ENCODE measurements around the gene TXNDC12. TPM values are rescaled to one million over a fixed set of nuclear protein-coding genes. Genes with fewer than 3 reads are reported as not detected.
"Not testable (repeated sequence)": the region's sequence is repeated elsewhere in the genome, so short reads cannot be mapped to it uniquely, and the experiment has no call there.

The TXNDC12 gene
- polyA plus RNA-seq (ENCODE audit: low read depth in 6 of 6) = 10 to 100 TPM; 67.9 to 98.7 (median 82.6) TPM

GRCh38 chr1:52055066-52055865 is at the start of gene TXNDC12:
Gene TXNDC12 (minus strand): TSS chr1:52055191. CDS start chr1:52055096, 95 bp downstream.
- H3K36me3 Mint-ChIP-seq = peaks cover 6 to 7% of the 10 kb centered on the region in 2 donors

GRCh38 chr1:52102336-52103013 is 47.5 kb upstream of the TXNDC12 start:
- DNase-seq = no peak
- Mint-ChIP-seq H3K27me3 (no peaks in the 10 kb centered on the region), H3K9me3 (no peaks in the 10 kb centered on the region), H3K4me3 (no peak overlapping the region), H3K36me3 (no peaks in the 10 kb centered on the region), H3K4me1 (no peaks in the 10 kb centered on the region), H3K27ac (no peak overlapping the region)
- no peak for ATAC-seq (ENCODE audit: low read depth in 2 of 2)

More at GRCh38 chr1:52055066-52055865, at the start of gene TXNDC12:
- Mint-ChIP-seq H3K27me3 (no peaks in the 10 kb centered on the region), H3K4me1 (peaks cover 43 to 62% (median 45%) of the 10 kb centered on the region in 3 donors), H3K27ac (peak within 1 kb of the TSS; percentile 91 to 98 (median 97)), H3K4me3 (peak within 1 kb of the TSS; percentile 97 to 100 (median 99)), H3K9me3 (no peaks in the 10 kb centered on the region)
- peak; percentile 25 to 27 for ATAC-seq (ENCODE audit: low read depth in 2 of 2)
- peak; percentile 73 for DNase-seq

GRCh38 chr1:52098139-52098871 is 43.3 kb upstream of the TXNDC12 start:
- Mint-ChIP-seq H3K27me3 (no peaks in the 10 kb centered on the region), H3K4me3 (no peak overlapping the region), H3K9me3 (no peaks in the 10 kb centered on the region), H3K36me3 (no peaks in the 10 kb centered on the region), H3K4me1 (no peaks in the 10 kb centered on the region), H3K27ac (peak overlapping the region in 1 of 6 donors; percentile 2)
- no peak for ATAC-seq (ENCODE audit: low read depth in 2 of 2)
- DNase-seq = no peak

GRCh38 chr1:52096216-52096615 is 41.2 kb upstream of the TXNDC12 start:
- Mint-ChIP-seq H3K4me1 (no peaks in the 10 kb centered on the region), H3K36me3 (peaks cover 0 to 3% of the 10 kb centered on the region in 2 donors), H3K27me3 (no peaks in the 10 kb centered on the region), H3K27ac (peak overlapping the region in 1 of 6 donors; percentile 90), H3K9me3 (no peaks in the 10 kb centered on the region), H3K4me3 (peak overlapping the region in 2 of 8 donors; percentile 2 to 47)
- DNase-seq (no peak), ATAC-seq (ENCODE audit: low read depth in 2 of 2) (no peak)

GRCh38 chr1:52094300-52094699 is 39.3 kb upstream of the TXNDC12 start:
- H3K9me3 Mint-ChIP-seq; H3K4me3 Mint-ChIP-seq; ATAC-seq (ENCODE audit: low read depth in 2 of 2); H3K4me1 Mint-ChIP-seq; H3K27me3 Mint-ChIP-seq; DNase-seq: not testable (repeated sequence)
- peaks cover 3 to 15% of the 10 kb centered on the region in 2 donors for H3K36me3 Mint-ChIP-seq
- peak overlapping the region in 2 of 6 donors; percentile 72 to 82 for H3K27ac Mint-ChIP-seq

GRCh38 chr1:52087892-52088291 is 32.9 kb upstream of the TXNDC12 start:
- not testable (repeated sequence) for H3K27ac Mint-ChIP-seq; ATAC-seq (ENCODE audit: low read depth in 2 of 2); H3K27me3 Mint-ChIP-seq; H3K4me3 Mint-ChIP-seq; H3K4me1 Mint-ChIP-seq; H3K9me3 Mint-ChIP-seq; DNase-seq
- peaks cover 16 to 41% of the 10 kb centered on the region in 2 donors for H3K36me3 Mint-ChIP-seq

- ATAC-seq (ENCODE audit: low read depth in 2 of 2) = no peak
- H3K4me1 Mint-ChIP-seq = peaks cover 5 to 7% (median 6%) of the 10 kb centered on the region in 3 donors
- H3K27me3 Mint-ChIP-seq = no peaks in the 10 kb centered on the region
- H3K9me3 Mint-ChIP-seq = no peaks in the 10 kb centered on the region
- peak overlapping the region in 1 of 8 donors; percentile 81 for H3K4me3 Mint-ChIP-seq
- peaks cover 0 to 9% of the 10 kb centered on the region in 2 donors for H3K36me3 Mint-ChIP-seq
- no peak for DNase-seq
- no peak overlapping the region for H3K27ac Mint-ChIP-seq
Measured at GRCh38 chr1:52080014-52080415, 25.0 kb upstream of the TXNDC12 start.

- not testable (repeated sequence) for H3K27me3 Mint-ChIP-seq; H3K9me3 Mint-ChIP-seq; H3K27ac Mint-ChIP-seq; ATAC-seq (ENCODE audit: low read depth in 2 of 2); H3K4me3 Mint-ChIP-seq; DNase-seq
- peaks cover 0 to 12% of the 10 kb centered on the region in 2 donors for H3K36me3 Mint-ChIP-seq
- H3K4me1 Mint-ChIP-seq = peaks cover 6 to 12% (median 7%) of the 10 kb centered on the region in 3 donors
Measured at GRCh38 chr1:52077277-52077676, 22.3 kb upstream of the TXNDC12 start.

GRCh38 chr1:52072291-52072690 is 17.3 kb upstream of the TXNDC12 start:
- peaks cover 20 to 41% (median 23%) of the 10 kb centered on the region in 3 donors for H3K4me1 Mint-ChIP-seq
- H3K27ac Mint-ChIP-seq = no peak overlapping the region
- ATAC-seq (ENCODE audit: low read depth in 2 of 2) (no peak), DNase-seq (no peak)
- no peaks in the 10 kb centered on the region for H3K27me3 Mint-ChIP-seq
- H3K36me3 Mint-ChIP-seq = peaks cover 0 to 16% of the 10 kb centered on the region in 2 donors
- no peaks in the 10 kb centered on the region for H3K9me3 Mint-ChIP-seq
- no peak overlapping the region for H3K4me3 Mint-ChIP-seq

- DNase-seq = no peak
- H3K27ac Mint-ChIP-seq = no peak overlapping the region
Measured at GRCh38 chr1:52070704-52071103, 15.7 kb upstream of the TXNDC12 start.

GRCh38 chr1:52063192-52063591 is 8.2 kb upstream of the TXNDC12 start:
- DNase-seq (no peak), ATAC-seq (ENCODE audit: low read depth in 2 of 2) (no peak)
- Mint-ChIP-seq H3K9me3 (no peaks in the 10 kb centered on the region), H3K36me3 (peaks cover 11 to 12% of the 10 kb centered on the region in 2 donors), H3K4me1 (peaks cover 16 to 24% (median 22%) of the 10 kb centered on the region in 3 donors), H3K27me3 (no peaks in the 10 kb centered on the region), H3K4me3 (no peak overlapping the region), H3K27ac (peak overlapping the region in 1 of 6 donors; percentile 46)

More at GRCh38 chr1:52070704-52071103, 15.7 kb upstream of the TXNDC12 start:
- Mint-ChIP-seq H3K36me3 (peaks cover 0 to 16% of the 10 kb centered on the region in 2 donors), H3K4me1 (peaks cover 22 to 41% (median 23%) of the 10 kb centered on the region in 3 donors), H3K9me3 (no peaks in the 10 kb centered on the region), H3K27me3 (no peaks in the 10 kb centered on the region), H3K4me3 (no peak overlapping the region)
- ATAC-seq (ENCODE audit: low read depth in 2 of 2) = no peak

- Mint-ChIP-seq H3K27me3 (no peaks in the 10 kb centered on the region), H3K27ac (no peak overlapping the region), H3K36me3 (peaks cover 7 to 16% of the 10 kb centered on the region in 2 donors), H3K9me3 (no peaks in the 10 kb centered on the region), H3K4me1 (peaks cover 23 to 38% (median 36%) of the 10 kb centered on the region in 3 donors), H3K4me3 (peak overlapping the region in 1 of 8 donors; percentile 33)
- ATAC-seq (ENCODE audit: low read depth in 2 of 2) = no peak
- no peak for DNase-seq
Measured at GRCh38 chr1:52060822-52061221, 5.8 kb upstream of the TXNDC12 start.

GRCh38 chr1:52059888-52060287 is 4.9 kb upstream of the TXNDC12 start:
- Mint-ChIP-seq H3K4me1 (peaks cover 24 to 39% (median 39%) of the 10 kb centered on the region in 3 donors), H3K36me3 (peaks cover 7 to 16% of the 10 kb centered on the region in 2 donors), H3K27me3 (no peaks in the 10 kb centered on the region), H3K4me3 (peak overlapping the region in 1 of 8 donors; percentile 1), H3K9me3 (no peaks in the 10 kb centered on the region), H3K27ac (no peak overlapping the region)
- DNase-seq (no peak), ATAC-seq (ENCODE audit: low read depth in 2 of 2) (no peak)

Data from naive B cell (primary cell).